MM.1S (cell line): ENCODE results near the gene CHN2.

Experiments
- DNase-seq: peaks from one replicate; pipeline ENCODE4 v3.0.0-alpha.2; 2015
- H2AFZ ChIP-seq: fragments of 300-600 bp; sonication (generic); 2 replicates; pipeline ENCODE4 v1.6.0; 2016; ENCODE audit warnings: antibody characterized with exemption, low read length
- H3F3A ChIP-seq: fragments of 300-600 bp; sonication (generic); 2 replicates; pipeline ENCODE4 v1.6.1; 2016; ENCODE audit warnings: mild to moderate bottlenecking, antibody characterized with exemption, low read length, moderate library complexity, mixed read lengths; ENCODE audit not compliant: insufficient read depth
- H3K27ac ChIP-seq: fragments of 300-600 bp; sonication (generic); 2 replicates; pipeline ENCODE4 v1.5.1; 2016; ENCODE audit warnings: mild to moderate bottlenecking, low read length
- H3K27me3 ChIP-seq: fragments of 300-600 bp; sonication (generic); replicated peaks from 2 replicates; pipeline ENCODE4 v1.6.0; 2016; ENCODE audit warnings: low read length; ENCODE audit not compliant: insufficient read depth
- H3K36me3 ChIP-seq: fragments of 300-600 bp; sonication (generic); replicated peaks from 2 replicates; pipeline ENCODE4 v1.6.1; 2016; ENCODE audit warnings: mild to moderate bottlenecking, low read length, mixed read lengths; ENCODE audit not compliant: insufficient read depth
- H3K4me1 ChIP-seq: fragments of 300-600 bp; sonication (generic); 2 replicates; pipeline ENCODE4 v1.6.1; 2016; ENCODE audit warnings: low read length, mixed read lengths
- H3K4me2 ChIP-seq: fragments of 300-600 bp; sonication (generic); 2 replicates; pipeline ENCODE4 v1.6.0; 2016; ENCODE audit warnings: low read depth, low read length
- H3K4me3 ChIP-seq: fragments of 300-600 bp; sonication (generic); 2 replicates; pipeline ENCODE4 v1.5.1; 2016; ENCODE audit warnings: low read length, mixed read lengths
- H3K79me2 ChIP-seq: fragments of 300-600 bp; sonication (generic); 2 replicates; pipeline ENCODE4 v1.6.1; 2016; ENCODE audit warnings: mixed run types, low read length, mixed read lengths
- H3K9ac ChIP-seq: fragments of 300-600 bp; sonication (generic); 2 replicates; pipeline ENCODE4 v1.6.1; 2016; ENCODE audit warnings: low read length, mixed read lengths
- H3K9me2 ChIP-seq: fragments of 300-600 bp; sonication (generic); replicated peaks from 2 replicates; pipeline ENCODE4 v1.6.1; 2016; ENCODE audit warnings: mild to moderate bottlenecking, low read length, mixed read lengths; ENCODE audit not compliant: insufficient read depth
- H3K9me3 ChIP-seq: fragments of 300-600 bp; sonication (generic); replicated peaks from 2 replicates; pipeline ENCODE4 v1.6.1; 2016; ENCODE audit warnings: mild to moderate bottlenecking, low read length, mixed read lengths; ENCODE audit not compliant: insufficient read depth
- H4K20me1 ChIP-seq: fragments of 300-600 bp; sonication (generic); 2 replicates; pipeline ENCODE4 v1.6.1; 2016; ENCODE audit warnings: mild to moderate bottlenecking, low read length, moderate library complexity, mixed read lengths; ENCODE audit not compliant: insufficient read depth
- CTCF ChIP-seq: fragments of 300-600 bp; sonication (generic); IDR thresholded peaks from 2 replicates; pipeline ENCODE4 v1.5.1; 2016; ENCODE audit warnings: antibody characterized with exemption, low read length, mixed read lengths
- EZH2 ChIP-seq: fragments of 300-600 bp; sonication (generic); optimal IDR thresholded peaks from 2 replicates; pipeline ENCODE3; 2017; ENCODE audit warnings: low read depth, mild to moderate bottlenecking, antibody characterized with exemption, low read length, mixed read lengths
- EZH2phosphoT487 ChIP-seq: fragments of 300-600 bp; sonication (generic); IDR thresholded peaks from 2 replicates; pipeline ENCODE4 v1.6.1; 2018; ENCODE audit warnings: antibody characterized with exemption, low read length

Gene CHN2

GRCh38 chr7:29214816-29215215 is 20.2 kb downstream of the CHN2 start:
- Histone ChIP-seq H3K4me3 (no peak overlapping the region), H3K27me3 (no peaks in the 10 kb centered on the region), H3K9ac (no peak overlapping the region), H3K9me2 (no peaks in the 10 kb centered on the region), H3F3A (no peaks in the 10 kb centered on the region), H3K79me2 (no peaks in the 10 kb centered on the region), H2AFZ (no peak overlapping the region), H3K4me2 (no peak overlapping the region), H4K20me1 (no peaks in the 10 kb centered on the region), H3K9me3 (no peaks in the 10 kb centered on the region), H3K4me1 (no peaks in the 10 kb centered on the region), H3K27ac (no peak overlapping the region), H3K36me3 (no peaks in the 10 kb centered on the region)
- DNase-seq: no peak
- TF ChIP-seq EZH2 (no peak), EZH2phosphoT487 (no peak), CTCF (no peak)

GRCh38 chr7:29216128-29216527 is 21.6 kb downstream of the CHN2 start:
- Histone ChIP-seq H3K79me2 (no peaks in the 10 kb centered on the region), H3K9me2 (no peaks in the 10 kb centered on the region), H3F3A (no peaks in the 10 kb centered on the region), H3K36me3 (no peaks in the 10 kb centered on the region), H4K20me1 (no peaks in the 10 kb centered on the region), H3K4me3 (no peak overlapping the region), H3K4me2 (no peak overlapping the region), H3K9ac (no peak overlapping the region), H3K27me3 (no peaks in the 10 kb centered on the region), H2AFZ (no peak overlapping the region), H3K9me3 (no peaks in the 10 kb centered on the region), H3K4me1 (no peaks in the 10 kb centered on the region), H3K27ac (no peak overlapping the region)
- no peak for DNase-seq
- TF ChIP-seq EZH2phosphoT487 (no peak), CTCF (no peak), EZH2 (no peak)

GRCh38 chr7:29217113-29217512 is 22.5 kb downstream of the CHN2 start:
- TF ChIP-seq EZH2 (no peak), CTCF (no peak), EZH2phosphoT487 (no peak)
- no peaks in the 10 kb centered on the region for H3F3A ChIP-seq
- no peak for DNase-seq
- H2AFZ ChIP-seq: no peak overlapping the region
- no peaks in the 10 kb centered on the region for H4K20me1 ChIP-seq
- no peaks in the 10 kb centered on the region for H3K9me2 ChIP-seq
- H3K4me3 ChIP-seq: no peak overlapping the region
- no peaks in the 10 kb centered on the region for H3K4me1 ChIP-seq
- H3K4me2 ChIP-seq: no peak overlapping the region
- H3K36me3 ChIP-seq: no peaks in the 10 kb centered on the region
- H3K79me2 ChIP-seq: no peaks in the 10 kb centered on the region
- no peaks in the 10 kb centered on the region for H3K9me3 ChIP-seq
- H3K27me3 ChIP-seq: no peaks in the 10 kb centered on the region
- no peak overlapping the region for H3K27ac ChIP-seq
- no peak overlapping the region for H3K9ac ChIP-seq

GRCh38 chr7:29224726-29225125 is 30.2 kb downstream of the CHN2 start:
- Histone ChIP-seq H3K9me2 (no peaks in the 10 kb centered on the region), H3K79me2 (no peaks in the 10 kb centered on the region), H3K4me2 (no peak overlapping the region), H3K9me3 (no peaks in the 10 kb centered on the region), H3F3A (no peaks in the 10 kb centered on the region), H3K27ac (no peak overlapping the region), H3K27me3 (no peaks in the 10 kb centered on the region), H3K4me3 (no peak overlapping the region), H3K36me3 (no peaks in the 10 kb centered on the region), H3K4me1 (no peaks in the 10 kb centered on the region), H4K20me1 (no peaks in the 10 kb centered on the region), H2AFZ (no peak overlapping the region), H3K9ac (no peak overlapping the region)
- TF ChIP-seq EZH2phosphoT487 (no peak), EZH2 (no peak), CTCF (no peak)
- DNase-seq: no peak
